Measurements from ENCODE around the gene CCDC188. TPM values are rescaled to one million over a fixed set of nuclear protein-coding genes. Genes with fewer than 3 reads are reported as not detected.

CCDC188 gene
- total and polyA plus RNA-seq, 2 donors (not counting 1 experiment from before 2014, with no cell fraction given) = 0.33 to 0.59 TPM

GRCh38 chr22:20192972-20193760 lies 42.3 kb upstream of the CCDC188 start:
- DNase-seq (ENCODE audit: low read depth in 2 of 2) = no peak
- Histone ChIP-seq H2AFZ (ENCODE audit: low read length) (no peak overlapping the region), H3K4me1 (ENCODE audit: control insufficient read depth, extremely low read depth, insufficient read depth, low read length) (no peaks in the 10 kb centered on the region), H3K27ac (ENCODE audit: insufficient read depth, low read length) (no peak overlapping the region), H3K9ac (ENCODE audit: insufficient read depth, low read length) (no peak overlapping the region), H3K9me3 (ENCODE audit: control insufficient read depth, insufficient read depth, low read depth, low read length) (no peaks in the 10 kb centered on the region), H3K36me3 (ENCODE audit: control insufficient read depth, insufficient read depth, low read length) (no peaks in the 10 kb centered on the region), H3K27me3 (ENCODE audit: control insufficient read depth, insufficient read depth, low read length) (peaks cover 3% of the 10 kb centered on the region), H3K79me2 (ENCODE audit: control insufficient read depth, insufficient read depth, low read length) (no peaks in the 10 kb centered on the region), H3K4me3 (replicated peaks in 1 of 4; ENCODE audit: control extremely low read depth in 1 of 4, insufficient read depth in 1 of 4, low read depth in 3 of 4, low read length in 4 of 4) (no peak overlapping the region), H3K4me2 (ENCODE audit: extremely low read depth, insufficient read depth, low read length) (no peak overlapping the region), H4K20me1 (ENCODE audit: control insufficient read depth, extremely low read depth, insufficient read depth, low read length) (no peaks in the 10 kb centered on the region)
- TF ChIP-seq EZH2 (IDR thresholded peaks at IDR 0.05; ENCODE audit: low read length, missing control alignments) (no peak), CTCF (conservative IDR thresholded peaks at IDR 0.05 in 1 of 2, IDR thresholded peaks at IDR 0.05 in 1 of 2; ENCODE audit: low read depth in 1 of 2, low read length in 2 of 2) (no peak)

- H3K4me3 ChIP-seq (replicated peaks in 1 of 4; ENCODE audit: control extremely low read depth in 1 of 4, insufficient read depth in 1 of 4, low read depth in 3 of 4, low read length in 4 of 4) = no peak overlapping the region
- peaks cover 3% of the 10 kb centered on the region for H3K27me3 ChIP-seq (ENCODE audit: control insufficient read depth, insufficient read depth, low read length)
- no peaks in the 10 kb centered on the region for H4K20me1 ChIP-seq (ENCODE audit: control insufficient read depth, extremely low read depth, insufficient read depth, low read length)
- no peak for DNase-seq (ENCODE audit: low read depth in 2 of 2)
- no peaks in the 10 kb centered on the region for H3K79me2 ChIP-seq (ENCODE audit: control insufficient read depth, insufficient read depth, low read length)
- no peaks in the 10 kb centered on the region for H3K4me1 ChIP-seq (ENCODE audit: control insufficient read depth, extremely low read depth, insufficient read depth, low read length)
- H3K9me3 ChIP-seq (ENCODE audit: control insufficient read depth, insufficient read depth, low read depth, low read length) = no peaks in the 10 kb centered on the region
- H2AFZ ChIP-seq (ENCODE audit: low read length) = no peak overlapping the region
- TF ChIP-seq CTCF (conservative IDR thresholded peaks at IDR 0.05 in 1 of 2, IDR thresholded peaks at IDR 0.05 in 1 of 2; ENCODE audit: low read depth in 1 of 2, low read length in 2 of 2) (no peak), EZH2 (IDR thresholded peaks at IDR 0.05; ENCODE audit: low read length, missing control alignments) (no peak)
- no peak overlapping the region for H3K9ac ChIP-seq (ENCODE audit: insufficient read depth, low read length)
- no peak overlapping the region for H3K27ac ChIP-seq (ENCODE audit: insufficient read depth, low read length)
- H3K4me2 ChIP-seq (ENCODE audit: extremely low read depth, insufficient read depth, low read length) = no peak overlapping the region
- no peaks in the 10 kb centered on the region for H3K36me3 ChIP-seq (ENCODE audit: control insufficient read depth, insufficient read depth, low read length)
Measured at GRCh38 chr22:20192293-20192971, 41.6 kb upstream of the CCDC188 start.

- H3K27ac ChIP-seq (ENCODE audit: insufficient read depth, low read length) = no peak overlapping the region
- no peak for TF ChIP-seq CTCF (conservative IDR thresholded peaks at IDR 0.05 in 1 of 2, IDR thresholded peaks at IDR 0.05 in 1 of 2; ENCODE audit: low read depth in 1 of 2, low read length in 2 of 2)
- TF ChIP-seq EZH2 (IDR thresholded peaks at IDR 0.05; ENCODE audit: low read length, missing control alignments) = no peak
- no peak overlapping the region for H2AFZ ChIP-seq (ENCODE audit: low read length)
- no peak overlapping the region for H3K4me2 ChIP-seq (ENCODE audit: extremely low read depth, insufficient read depth, low read length)
- H3K36me3 ChIP-seq (ENCODE audit: control insufficient read depth, insufficient read depth, low read length) = no peaks in the 10 kb centered on the region
- H3K9ac ChIP-seq (ENCODE audit: insufficient read depth, low read length) = no peak overlapping the region
- H3K79me2 ChIP-seq (ENCODE audit: control insufficient read depth, insufficient read depth, low read length) = no peaks in the 10 kb centered on the region
- H3K9me3 ChIP-seq (ENCODE audit: control insufficient read depth, insufficient read depth, low read depth, low read length) = no peaks in the 10 kb centered on the region
- no peaks in the 10 kb centered on the region for H4K20me1 ChIP-seq (ENCODE audit: control insufficient read depth, extremely low read depth, insufficient read depth, low read length)
- no peak for DNase-seq (ENCODE audit: low read depth in 2 of 2)
- no peaks in the 10 kb centered on the region for H3K4me1 ChIP-seq (ENCODE audit: control insufficient read depth, extremely low read depth, insufficient read depth, low read length)
- H3K27me3 ChIP-seq (ENCODE audit: control insufficient read depth, insufficient read depth, low read length) = peaks cover 3% of the 10 kb centered on the region
- H3K4me3 ChIP-seq (replicated peaks in 1 of 4; ENCODE audit: control extremely low read depth in 1 of 4, insufficient read depth in 1 of 4, low read depth in 3 of 4, low read length in 4 of 4) = no peak overlapping the region
Measured at GRCh38 chr22:20191803-20192202, 40.9 kb upstream of the CCDC188 start.

Data from fibroblast of lung (primary cell).